ENCODE data around the gene MN1.

MN1 gene

DNA sequence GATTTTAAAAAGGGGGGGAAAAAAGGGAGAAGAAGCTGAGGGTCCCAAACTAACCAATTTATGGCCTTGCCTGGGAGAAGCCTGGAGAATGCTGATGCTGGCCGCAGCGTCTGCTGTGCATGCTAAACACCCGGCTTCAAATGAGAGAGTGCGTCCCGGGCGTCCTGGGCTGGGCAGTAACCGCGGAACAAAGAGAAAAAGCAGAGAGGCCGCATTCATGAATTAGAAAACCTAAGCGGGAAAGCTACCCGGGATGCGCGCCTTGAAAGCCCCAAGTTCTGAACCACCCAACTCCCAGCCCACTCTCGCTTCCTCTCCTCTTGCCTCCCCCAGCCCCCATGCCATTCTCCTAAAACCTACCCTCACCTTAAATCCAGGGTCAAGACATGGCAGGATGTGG is 6.5 kb downstream of the MN1 start:
- TF ChIP-seq, protein P1, sequence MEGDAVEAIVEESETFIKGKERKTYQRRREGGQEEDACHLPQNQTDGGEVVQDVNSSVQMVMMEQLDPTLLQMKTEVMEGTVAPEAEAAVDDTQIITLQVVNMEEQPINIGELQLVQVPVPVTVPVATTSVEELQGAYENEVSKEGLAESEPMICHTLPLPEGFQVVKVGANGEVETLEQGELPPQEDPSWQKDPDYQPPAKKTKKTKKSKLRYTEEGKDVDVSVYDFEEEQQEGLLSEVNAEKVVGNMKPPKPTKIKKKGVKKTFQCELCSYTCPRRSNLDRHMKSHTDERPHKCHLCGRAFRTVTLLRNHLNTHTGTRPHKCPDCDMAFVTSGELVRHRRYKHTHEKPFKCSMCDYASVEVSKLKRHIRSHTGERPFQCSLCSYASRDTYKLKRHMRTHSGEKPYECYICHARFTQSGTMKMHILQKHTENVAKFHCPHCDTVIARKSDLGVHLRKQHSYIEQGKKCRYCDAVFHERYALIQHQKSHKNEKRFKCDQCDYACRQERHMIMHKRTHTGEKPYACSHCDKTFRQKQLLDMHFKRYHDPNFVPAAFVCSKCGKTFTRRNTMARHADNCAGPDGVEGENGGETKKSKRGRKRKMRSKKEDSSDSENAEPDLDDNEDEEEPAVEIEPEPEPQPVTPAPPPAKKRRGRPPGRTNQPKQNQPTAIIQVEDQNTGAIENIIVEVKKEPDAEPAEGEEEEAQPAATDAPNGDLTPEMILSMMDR (IDR thresholded peaks at IDR 0.05; ENCODE audit: low read depth, low read length, missing control alignments): no peak
- no peak for DNase-seq (ENCODE audit: low read depth)

DNA sequence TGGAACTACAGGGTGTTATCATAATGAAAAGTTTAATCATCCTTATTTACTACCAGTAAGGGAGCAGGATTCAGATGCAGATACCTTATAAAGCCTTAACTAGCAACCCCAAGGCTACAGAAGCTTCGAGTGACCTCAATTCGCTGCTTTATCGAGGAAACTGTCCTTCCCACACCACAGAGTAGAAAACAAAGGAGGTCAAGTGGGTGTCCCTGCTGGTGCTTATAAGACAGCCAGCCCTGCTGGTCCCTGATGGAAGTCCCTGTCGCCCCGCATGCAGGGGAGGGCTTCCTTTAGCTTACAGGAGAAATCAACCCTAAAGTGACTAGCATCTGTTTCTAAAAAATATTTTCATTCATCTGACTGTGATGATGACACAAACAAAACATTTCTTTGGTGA is 7.3 kb downstream of the MN1 start:
- TF ChIP-seq, protein P1 (IDR thresholded peaks at IDR 0.05; ENCODE audit: low read depth, low read length, missing control alignments): no peak
- H3K4me3 ChIP-seq (ENCODE audit: low read depth, low read length): no peak overlapping the region
- no peak for DNase-seq (ENCODE audit: low read depth)

More for the DNA sequence above, 6.5 kb downstream of the MN1 start:
- no peak overlapping the region for H3K4me3 ChIP-seq (ENCODE audit: low read depth, low read length)

DNA sequence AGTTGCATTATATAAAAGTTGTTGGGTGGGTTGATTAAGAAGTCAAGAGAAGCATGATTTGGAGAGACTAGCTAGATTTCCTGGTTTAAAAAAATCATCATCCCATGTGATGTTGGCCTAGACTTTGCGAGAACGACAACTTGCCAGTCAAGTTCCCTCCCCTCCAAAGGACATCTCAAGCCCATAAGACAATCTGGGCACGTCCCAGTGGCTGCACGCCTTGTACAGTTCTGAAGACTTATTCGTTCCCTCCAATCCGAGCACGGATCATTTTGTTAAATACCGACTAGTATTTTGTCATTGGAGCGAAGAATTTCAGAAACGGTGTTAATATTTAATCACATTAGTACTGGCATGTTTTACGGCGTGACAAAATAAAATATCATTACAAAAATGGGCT is 8.0 kb downstream of the MN1 start:
- TF ChIP-seq, protein P1 (IDR thresholded peaks at IDR 0.05; ENCODE audit: low read depth, low read length, missing control alignments): no peak
- no peak overlapping the region for H3K4me3 ChIP-seq (ENCODE audit: low read depth, low read length)
- no peak for DNase-seq (ENCODE audit: low read depth)

DNA sequence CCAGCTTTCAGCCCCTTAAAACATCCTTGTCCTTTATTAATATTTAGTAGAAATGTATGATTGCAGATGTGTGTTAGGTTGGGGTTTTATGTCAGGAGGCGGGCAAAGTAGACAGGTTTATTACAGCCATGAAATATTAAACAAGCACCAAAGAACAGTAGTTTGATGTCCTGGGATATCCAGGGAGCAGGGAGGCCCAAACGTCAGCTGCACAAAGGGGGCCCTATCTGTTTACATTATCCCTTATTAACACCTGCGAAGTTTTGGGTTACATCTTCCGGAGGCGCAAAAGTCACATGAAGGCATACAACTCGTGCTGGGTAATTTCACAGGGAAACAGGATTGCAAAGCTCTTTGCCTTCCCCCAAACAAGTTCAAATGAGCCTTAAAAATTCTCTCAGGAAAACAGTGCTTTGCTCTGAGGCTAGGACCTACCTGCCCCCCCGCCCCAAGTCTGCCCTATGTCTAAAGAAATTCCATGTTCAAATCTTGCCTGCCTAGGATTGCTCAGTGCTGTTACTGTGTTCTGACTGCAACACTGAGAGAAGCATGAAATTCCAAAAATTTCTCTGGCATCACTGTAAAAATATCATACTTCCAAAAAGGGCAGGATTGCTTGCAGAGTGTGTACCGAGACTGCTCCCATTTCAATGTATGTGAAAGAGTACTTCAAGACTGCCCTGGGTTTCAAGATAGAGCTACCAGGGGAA is 8.9 kb downstream of the MN1 start:
- no peak overlapping the region for H3K4me3 ChIP-seq (ENCODE audit: low read depth, low read length)
- no peak for DNase-seq (ENCODE audit: low read depth)
- TF ChIP-seq, protein P1 (IDR thresholded peaks at IDR 0.05; ENCODE audit: low read depth, low read length, missing control alignments): no peak

DNA sequence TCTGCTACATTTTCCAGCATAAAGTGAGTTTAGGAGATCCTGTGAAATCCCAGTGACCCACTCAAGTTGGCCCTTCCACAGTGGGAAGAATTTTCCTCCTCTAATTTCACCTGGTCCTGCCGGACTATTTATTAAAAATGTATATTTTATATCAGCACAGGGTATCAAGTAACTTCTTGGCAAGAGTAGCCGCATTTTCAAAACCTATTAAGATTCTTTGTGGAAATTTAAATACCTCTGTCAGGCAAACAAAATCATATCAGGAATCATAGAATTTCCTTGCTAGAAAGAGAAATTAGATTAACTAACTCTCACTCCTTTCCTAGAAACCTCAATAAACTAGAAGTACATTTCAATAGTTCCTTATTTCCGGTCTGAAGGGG is 9.7 kb downstream of the MN1 start:
- no peak overlapping the region for H3K4me3 ChIP-seq (ENCODE audit: low read depth, low read length)
- no peak for DNase-seq (ENCODE audit: low read depth)
- TF ChIP-seq, protein P1 (IDR thresholded peaks at IDR 0.05; ENCODE audit: low read depth, low read length, missing control alignments): no peak

DNA sequence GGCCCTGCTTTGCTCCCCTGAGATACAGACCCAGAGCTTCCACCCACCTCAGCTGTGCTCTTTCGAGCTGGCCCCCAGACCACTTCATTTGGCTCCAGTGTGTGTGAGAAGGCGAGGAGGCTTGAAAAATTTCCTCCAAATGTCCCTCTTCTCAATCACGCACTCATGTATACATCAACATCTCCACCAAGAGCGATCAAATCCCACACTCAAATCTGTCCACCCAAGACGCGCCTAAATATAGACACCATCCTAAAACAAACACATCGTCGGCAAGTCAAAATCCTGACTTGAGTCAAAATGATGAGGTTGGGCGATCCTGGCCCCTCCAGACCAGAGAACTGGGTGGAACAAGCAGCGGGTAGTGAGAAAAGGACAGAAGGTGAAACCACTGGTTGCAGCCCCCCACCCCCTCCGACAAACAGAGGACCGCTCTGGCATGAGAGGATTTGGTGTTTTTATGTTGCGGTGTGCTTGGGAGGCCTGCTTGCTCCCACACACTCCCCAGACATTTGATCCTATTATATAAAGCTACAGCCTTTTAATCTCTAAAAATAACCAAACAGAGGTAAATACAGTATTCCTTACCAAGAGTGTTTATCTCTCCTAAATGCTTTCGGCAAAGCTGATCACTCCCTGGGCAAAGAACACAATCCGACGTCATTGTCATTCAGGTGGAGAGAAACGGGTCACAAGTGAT is 10.2 kb downstream of the MN1 start:
- no peak overlapping the region for H3K4me3 ChIP-seq (ENCODE audit: low read depth, low read length)
- TF ChIP-seq, protein P1 (IDR thresholded peaks at IDR 0.05; ENCODE audit: low read depth, low read length, missing control alignments): no peak

More for the DNA sequence above, 10.2 kb downstream of the MN1 start:
- no peak for DNase-seq (ENCODE audit: low read depth)

Measured in GM12864 (cell line).